Cerebellar nuclear complex (tissue), 1 donor: Measurements from ENCODE around the gene EIF4G2.
"Not testable (repeated sequence)": the region's sequence is repeated elsewhere in the genome, so short reads cannot be mapped to it uniquely, and the experiment has no call there.

ENCODE experiments used
- DNase-seq, 2 experiments: peaks; one replicate each; lab custom pipeline; 2025; lab: John Stamatoyannopoulos, UW

The EIF4G2 gene

DNA sequence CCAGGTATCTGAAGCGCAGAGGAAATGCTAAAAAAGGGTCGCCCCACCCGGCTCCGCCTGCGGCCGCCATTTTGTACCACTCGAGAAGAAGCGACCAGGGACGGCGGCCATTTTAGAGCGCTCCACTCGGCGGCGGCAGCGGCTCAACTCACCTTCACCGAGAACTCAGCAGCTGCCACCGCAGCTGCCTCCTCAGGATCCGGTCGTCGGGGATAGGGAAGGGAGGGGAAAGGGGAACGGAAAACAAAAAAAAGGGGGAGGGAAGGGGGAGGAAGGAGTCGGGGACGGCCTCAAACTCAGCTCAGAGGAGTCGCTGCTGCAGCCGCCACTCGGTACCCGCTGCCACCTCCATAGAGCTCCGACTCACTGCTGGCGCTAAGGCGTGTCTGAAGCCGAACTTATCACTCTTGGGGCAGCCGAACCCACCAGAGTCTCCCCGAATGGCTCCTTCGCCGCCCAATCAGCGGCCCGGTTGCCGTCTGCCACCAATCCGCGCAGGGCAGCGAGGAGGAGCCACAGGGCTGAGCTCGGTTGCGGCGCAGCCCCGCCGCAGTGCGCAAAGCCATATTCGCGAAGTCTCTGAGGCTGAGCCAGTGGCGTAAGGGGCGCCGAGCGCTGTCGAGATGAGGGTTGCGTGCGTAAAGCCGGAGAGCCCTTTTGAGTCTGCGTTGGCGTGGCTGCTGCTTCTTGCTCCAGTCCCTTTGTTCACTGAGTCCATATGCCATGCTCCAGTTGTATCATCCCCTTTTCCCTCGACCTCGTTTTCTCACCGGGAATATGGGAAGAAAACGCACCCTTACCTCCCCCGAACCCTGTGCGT is at the start of gene EIF4G2:
Gene EIF4G2, minus strand, starts transcription at position 374 of the 820 bp plus-strand sequence.
- DNase-seq: peak; percentile 89 to 99

GRCh38 chr11:10857709-10858438 is 49.1 kb upstream of the EIF4G2 start, which contains the start of gene ZBED5:
Gene ZBED5, minus strand, starts transcription at chr11:10858053. Its CDS starts 3,108 bp downstream, at chr11:10854945.
- peak; percentile 61 to 93 for DNase-seq

- DNase-seq: no peak
Observed at GRCh38 chr11:10857459-10857708, 48.7 kb upstream of the EIF4G2 start.

GRCh38 chr11:10856689-10857458 is 48.1 kb upstream of the EIF4G2 start:
- no peak for DNase-seq

DNA sequence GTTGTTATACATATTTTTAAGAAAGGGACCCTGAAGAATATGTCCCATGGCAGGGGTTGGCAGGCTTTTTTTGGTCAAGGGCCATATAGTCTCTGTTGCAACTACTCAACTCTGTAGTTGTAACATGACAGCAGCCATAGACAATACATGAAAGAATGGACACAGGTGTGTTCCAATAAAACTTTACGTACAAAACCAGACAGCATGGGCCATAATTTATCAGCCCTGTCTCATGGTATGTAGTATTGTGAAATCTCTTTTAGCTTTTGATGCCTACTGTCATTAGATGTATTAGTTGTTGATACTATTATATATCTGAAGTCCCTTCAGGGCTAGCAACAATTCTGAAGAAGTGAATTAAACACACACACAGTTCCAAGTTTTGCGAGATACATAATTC is 46.6 kb upstream of the EIF4G2 start:
- DNase-seq: no peak

DNA sequence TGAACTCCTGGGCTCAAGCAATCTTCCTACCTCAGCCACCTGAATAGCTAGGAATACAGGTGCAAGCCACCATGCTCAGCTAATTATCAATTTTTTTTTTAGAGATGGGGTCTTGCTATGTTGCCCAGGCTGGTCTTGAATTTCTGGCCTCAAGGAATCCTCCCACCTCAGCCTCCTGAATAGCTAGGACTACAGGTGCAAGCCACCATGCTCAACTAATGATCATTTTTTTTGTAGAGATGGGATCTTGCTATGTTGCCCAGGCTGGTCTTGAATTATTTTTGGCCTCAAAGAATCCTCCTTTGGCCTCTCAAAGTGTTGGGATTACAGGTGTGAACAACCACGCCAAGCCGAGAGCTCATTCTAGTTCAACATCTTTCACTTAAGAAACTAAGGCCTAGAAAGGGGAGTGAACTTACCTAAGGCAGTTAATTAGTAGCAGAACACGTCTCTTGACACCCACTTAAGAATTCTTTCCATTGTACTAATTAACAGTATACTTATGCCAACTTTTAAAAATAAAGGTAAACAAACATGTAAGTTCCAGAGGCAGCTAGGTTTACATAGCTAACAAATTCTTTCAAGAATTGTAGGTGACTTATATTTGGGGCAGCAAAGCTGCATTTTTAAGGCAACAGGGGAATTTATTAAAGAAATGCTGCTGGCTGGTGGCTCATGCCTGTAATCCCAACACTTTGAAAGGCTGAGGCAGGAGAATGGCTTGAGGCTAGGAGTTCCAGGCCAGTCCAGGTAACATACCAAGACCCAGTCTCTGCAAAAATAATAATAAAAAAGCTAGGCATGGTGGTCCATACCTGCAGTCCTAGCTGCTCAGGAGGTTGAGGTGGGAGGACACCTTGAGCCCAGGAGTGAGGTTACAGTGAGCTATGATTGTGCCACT is 39.5 kb upstream of the EIF4G2 start:
- DNase-seq: no peak

GRCh38 chr11:10846660-10847059 is 37.9 kb upstream of the EIF4G2 start:
- DNase-seq: no peak

DNA sequence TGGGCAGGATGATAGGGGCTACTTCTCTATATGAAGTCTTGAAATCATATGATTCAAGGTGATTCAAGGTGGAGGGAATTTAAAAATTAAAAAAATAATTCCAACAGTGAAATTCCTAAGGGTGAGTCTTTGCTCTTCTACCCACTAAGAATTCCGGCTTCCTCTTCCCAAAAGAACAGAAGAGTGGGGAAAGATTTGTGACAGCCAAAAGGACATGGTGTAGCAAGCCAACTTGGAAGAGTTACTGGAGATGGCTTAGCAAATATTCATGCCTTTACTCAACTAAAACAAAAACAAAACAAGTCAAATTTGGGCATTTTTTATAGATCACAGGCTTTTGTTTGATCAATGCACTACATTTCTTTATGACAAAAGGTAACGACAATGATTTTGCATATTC is 36.9 kb upstream of the EIF4G2 start:
- no peak for DNase-seq

DNA sequence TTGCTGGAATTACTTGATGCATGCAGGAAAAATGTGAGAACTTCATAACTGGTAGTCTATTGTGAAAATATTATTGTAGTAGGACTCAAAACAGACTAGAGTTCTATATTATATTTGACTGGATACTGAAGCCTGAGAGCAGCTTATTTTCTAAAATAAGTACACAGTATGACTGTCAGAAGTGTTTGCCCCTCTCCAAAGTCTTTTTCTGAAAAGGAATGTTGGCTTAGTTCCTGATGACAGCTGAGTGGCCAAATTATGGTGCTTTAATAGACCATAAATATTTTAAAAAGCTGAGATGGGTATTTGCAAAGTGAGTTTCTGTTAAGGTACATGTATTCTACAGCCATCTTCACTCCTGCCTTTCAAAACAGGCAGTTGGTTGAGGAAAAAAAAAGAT is 36.1 kb upstream of the EIF4G2 start:
- no peak for DNase-seq

DNA sequence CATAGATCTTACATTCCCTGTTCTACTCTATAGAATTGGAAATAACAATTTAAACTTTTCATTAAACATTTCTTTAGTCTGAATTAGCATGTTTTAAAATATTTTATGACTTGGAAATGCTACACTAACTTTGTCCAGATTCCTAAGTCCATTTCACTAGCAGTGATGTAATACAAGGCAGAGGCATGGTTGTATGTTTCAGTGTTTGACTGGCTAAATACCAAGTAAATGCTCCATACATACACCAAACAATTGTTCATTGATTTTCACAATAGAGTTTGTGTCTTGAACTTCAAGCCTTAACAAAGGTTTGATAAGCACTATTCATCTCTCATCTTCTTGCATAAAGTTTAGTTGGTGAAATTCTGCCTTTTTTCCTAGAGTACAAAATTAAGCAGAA is 35.6 kb upstream of the EIF4G2 start:
- DNase-seq: no peak

- DNase-seq: no peak
Observed at GRCh38 chr11:10838881-10839280, 30.2 kb upstream of the EIF4G2 start.

- DNase-seq: no peak
Observed at GRCh38 chr11:10838083-10838482, 29.4 kb upstream of the EIF4G2 start.

- not testable (repeated sequence) for DNase-seq
Observed at GRCh38 chr11:10836884-10837283, 28.2 kb upstream of the EIF4G2 start.

DNA sequence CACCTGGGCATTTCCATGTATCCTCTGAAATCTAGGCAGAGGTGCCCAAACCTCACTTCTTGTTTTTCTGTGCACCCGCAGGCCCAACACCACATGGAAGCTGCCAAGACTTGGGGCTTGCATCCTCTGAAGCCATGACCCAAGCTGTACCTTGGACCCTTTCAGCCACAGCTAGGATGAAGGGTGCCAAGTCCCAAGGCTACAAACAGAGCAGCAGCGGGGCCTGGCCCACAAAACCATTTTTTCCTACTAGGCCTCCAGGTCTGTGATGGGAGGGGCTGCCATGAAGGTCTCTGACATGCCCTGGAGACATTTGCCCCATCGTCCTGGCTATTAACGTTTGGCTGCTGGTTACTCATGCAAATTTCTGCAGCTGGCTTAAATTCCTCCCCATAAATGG is 20.4 kb upstream of the EIF4G2 start:
- no peak for DNase-seq

DNA sequence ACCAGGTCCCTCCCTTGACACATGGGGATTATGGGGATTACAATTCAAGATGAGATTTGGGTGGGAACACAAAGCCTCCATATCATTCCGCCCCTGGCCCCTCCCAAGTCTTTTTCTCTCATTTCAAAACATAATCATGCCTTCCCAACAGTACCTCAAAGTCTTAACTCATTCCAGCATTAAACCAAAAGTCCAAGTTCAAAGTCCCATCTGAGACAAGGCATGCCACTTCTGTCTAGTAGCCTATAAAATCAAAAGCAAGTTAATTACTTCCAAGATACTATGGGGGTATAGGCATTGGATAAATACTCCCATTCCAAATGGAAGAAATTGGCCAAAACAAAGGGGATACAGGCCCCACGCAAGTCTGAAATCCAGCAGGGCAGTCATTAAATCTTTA is 19.7 kb upstream of the EIF4G2 start:
- no peak for DNase-seq

DNA sequence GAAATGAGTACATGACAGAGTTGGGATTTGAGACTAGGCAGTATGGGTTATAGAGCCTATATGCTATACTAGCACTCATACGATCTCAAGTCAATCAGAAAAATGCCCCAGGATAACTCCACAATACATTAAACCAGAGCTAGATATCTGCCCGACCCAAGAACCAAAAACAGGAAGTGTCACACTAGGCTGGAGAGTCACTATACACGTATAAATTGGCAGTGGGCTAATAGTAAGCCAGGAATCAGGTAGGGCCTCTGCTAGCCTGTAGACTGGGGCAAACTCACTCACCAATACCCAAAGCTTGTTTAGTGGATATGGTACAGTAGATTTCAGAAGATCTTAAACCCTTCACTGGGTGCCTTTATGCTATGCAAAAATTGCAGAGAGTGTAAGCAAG is 16.2 kb upstream of the EIF4G2 start:
- DNase-seq: no peak

- no peak for DNase-seq
Observed at GRCh38 chr11:10823152-10823579, 14.4 kb upstream of the EIF4G2 start.

DNA sequence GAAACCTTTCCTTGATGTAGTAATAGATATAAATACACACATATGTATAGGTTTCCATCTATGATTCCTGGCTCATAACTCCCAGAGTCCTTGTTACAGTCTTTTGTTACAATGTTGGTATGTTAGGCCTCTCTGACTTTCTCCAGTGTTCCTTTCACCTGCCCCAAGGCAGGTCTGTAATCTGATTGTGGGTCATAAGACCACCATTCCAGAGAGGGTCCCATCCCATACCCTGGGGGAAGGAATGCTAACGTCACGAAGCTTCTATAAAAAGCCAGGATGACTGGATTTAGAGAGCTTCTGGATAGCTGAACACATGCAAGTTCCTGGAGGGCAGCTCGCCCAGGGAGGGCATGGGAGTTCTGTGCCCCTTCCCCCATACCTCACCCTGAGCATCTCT is 13.8 kb upstream of the EIF4G2 start:
- DNase-seq: not testable (repeated sequence)

- no peak for DNase-seq
Observed at GRCh38 chr11:10818594-10818993, 9.9 kb upstream of the EIF4G2 start.

DNA sequence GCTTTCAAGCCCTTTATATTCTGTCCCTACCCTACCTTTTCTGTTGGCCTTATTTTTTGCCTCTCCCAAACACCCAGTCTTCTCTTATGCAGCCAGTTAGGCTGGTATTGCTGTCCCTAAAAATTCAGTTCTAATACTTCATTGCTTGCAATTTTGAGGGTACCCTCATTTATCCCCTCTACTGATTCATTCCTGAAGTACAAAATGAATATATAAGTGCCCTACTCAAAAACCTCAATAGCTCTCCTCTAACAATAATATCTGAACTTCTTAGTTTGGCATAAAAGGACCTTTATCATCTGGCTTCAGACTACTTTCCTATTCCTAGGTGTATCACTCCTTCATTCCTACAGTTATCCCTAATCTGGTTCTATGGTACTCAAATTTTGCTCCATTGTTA is 5.2 kb upstream of the EIF4G2 start:
- no peak for DNase-seq

DNA sequence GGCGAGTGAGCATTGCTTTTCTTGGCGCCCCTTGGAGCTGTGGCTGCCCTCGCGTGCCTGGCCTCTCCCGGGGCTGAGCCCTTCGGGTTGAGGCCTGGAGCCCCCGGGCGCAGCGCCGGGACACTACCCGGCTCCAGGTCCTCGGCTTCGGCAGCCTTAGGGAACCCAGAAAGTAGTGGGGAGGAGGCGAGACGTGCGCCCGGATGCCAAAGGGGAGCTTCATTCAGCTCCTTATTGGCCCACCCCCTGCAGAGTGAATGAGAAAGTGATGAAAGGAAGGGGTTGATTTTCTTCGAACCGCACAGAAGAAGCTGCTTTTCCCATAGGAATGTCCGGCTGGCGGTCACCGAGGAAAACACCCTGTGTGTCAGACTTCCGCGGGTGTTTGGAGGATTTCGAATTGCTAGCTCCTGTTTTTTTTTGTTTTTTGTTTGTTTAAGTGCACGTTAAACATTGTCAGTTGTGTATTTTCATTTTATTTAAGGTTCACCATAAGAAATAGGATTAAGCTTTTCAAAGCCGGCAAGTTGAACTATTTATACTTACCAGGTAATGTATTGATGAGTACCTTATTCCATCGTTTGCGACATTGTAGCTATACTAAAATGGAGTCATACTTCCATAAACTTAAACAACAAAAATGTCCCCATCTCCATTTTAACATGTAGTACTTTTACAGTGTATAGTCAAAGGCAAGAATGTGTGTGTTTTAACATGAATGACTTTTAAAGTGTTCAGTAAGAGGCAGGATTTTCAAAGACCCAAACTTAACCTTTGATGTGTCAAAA is 841 bp upstream of the EIF4G2 start:
- DNase-seq: peak in 1 of 2 experiments; percentile 27
